ENCODE data around the gene MPRIP.

DNA sequence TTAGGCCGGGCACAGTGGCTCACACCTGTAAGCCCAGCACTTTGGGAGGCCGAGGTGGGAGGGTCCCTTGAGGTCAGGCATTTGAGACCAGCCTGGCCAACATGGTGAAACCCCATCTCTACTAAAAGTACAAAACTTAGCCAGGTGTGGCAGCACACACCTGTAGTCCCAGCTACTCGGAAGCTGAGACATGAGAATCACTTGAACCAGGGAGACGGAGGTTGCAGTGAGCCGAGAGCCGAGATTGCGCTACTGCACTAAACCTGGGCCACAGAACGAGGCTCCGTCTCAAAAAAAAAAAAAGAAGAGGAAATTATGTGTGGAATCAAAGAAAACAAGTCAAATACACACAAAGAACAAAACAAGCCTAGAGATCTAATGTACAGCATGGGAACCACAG is 16.1 kb upstream of the MPRIP start:
- TF ChIP-seq POLR2A (IDR thresholded peaks at IDR 0.05): no peak
- TF ChIP-seq, protein P1, sequence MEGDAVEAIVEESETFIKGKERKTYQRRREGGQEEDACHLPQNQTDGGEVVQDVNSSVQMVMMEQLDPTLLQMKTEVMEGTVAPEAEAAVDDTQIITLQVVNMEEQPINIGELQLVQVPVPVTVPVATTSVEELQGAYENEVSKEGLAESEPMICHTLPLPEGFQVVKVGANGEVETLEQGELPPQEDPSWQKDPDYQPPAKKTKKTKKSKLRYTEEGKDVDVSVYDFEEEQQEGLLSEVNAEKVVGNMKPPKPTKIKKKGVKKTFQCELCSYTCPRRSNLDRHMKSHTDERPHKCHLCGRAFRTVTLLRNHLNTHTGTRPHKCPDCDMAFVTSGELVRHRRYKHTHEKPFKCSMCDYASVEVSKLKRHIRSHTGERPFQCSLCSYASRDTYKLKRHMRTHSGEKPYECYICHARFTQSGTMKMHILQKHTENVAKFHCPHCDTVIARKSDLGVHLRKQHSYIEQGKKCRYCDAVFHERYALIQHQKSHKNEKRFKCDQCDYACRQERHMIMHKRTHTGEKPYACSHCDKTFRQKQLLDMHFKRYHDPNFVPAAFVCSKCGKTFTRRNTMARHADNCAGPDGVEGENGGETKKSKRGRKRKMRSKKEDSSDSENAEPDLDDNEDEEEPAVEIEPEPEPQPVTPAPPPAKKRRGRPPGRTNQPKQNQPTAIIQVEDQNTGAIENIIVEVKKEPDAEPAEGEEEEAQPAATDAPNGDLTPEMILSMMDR (IDR thresholded peaks at IDR 0.05): no peak

All from sigmoid colon (tissue), 3 donors.